ENCODE data around the gene BCAS3. TPM values are rescaled to one million over a fixed set of nuclear protein-coding genes. Genes with fewer than 3 reads are reported as not detected.

BCAS3 gene
- total and polyA plus RNA-seq, 2 donors (not counting 1 experiment from before 2014, with no cell fraction given) = 13.9 to 73.4 TPM

- 95% methylated on average over 8 of the region's 8 CpGs for WGBS (ENCODE audit: insufficient coverage)
These were observed 655.5 kb downstream of the BCAS3 start for GRCh38 chr17:61333136-61333535.

GRCh38 chr17:61334673-61335072 is 657.0 kb downstream of the BCAS3 start:
- no peaks in the 10 kb centered on the region for H3K27me3 Mint-ChIP-seq
- ChIA-PET POLR2A (no interaction called here), CTCF (no interaction called here)
- no peaks in the 10 kb centered on the region for H3K9me3 Mint-ChIP-seq (ENCODE audit: insufficient read depth)
- DNase-seq (no peak), ATAC-seq (ENCODE audit: low read depth) (no peak)
- no peaks in the 10 kb centered on the region for H3K79me2 ChIP-seq (ENCODE audit: control insufficient read depth, insufficient read depth, low read length)
- H3K4me3 ChIP-seq (ENCODE audit: control extremely low read depth in 1 of 5, extremely low read depth in 1 of 5, insufficient read depth in 1 of 5, low read depth in 2 of 5, low read length in 4 of 5) = no peak overlapping the region
- no peaks in the 10 kb centered on the region for H3K9me3 ChIP-seq (ENCODE audit: control extremely low read depth in 1 of 3, control insufficient read depth in 2 of 3, insufficient read depth in 1 of 3, low read length in 2 of 3)
- H3K4me3 Mint-ChIP-seq = no peak overlapping the region
- TF ChIP-seq EZH2 (IDR thresholded peaks at IDR 0.05; ENCODE audit: borderline replicate concordance, insufficient read depth, low read depth, low read length, poor library complexity, severe bottlenecking) (no peak), CTCF (IDR thresholded peaks at IDR 0.05) (no peak)
- WGBS (ENCODE audit: insufficient coverage) = 95% methylated on average over 4 of the region's 5 CpGs
- no peak overlapping the region for H3K9ac ChIP-seq (ENCODE audit: low read length)
- H3K27ac ChIP-seq (ENCODE audit: low read length in 2 of 2) = no peak overlapping the region
- no peak overlapping the region for H2AFZ ChIP-seq (ENCODE audit: insufficient read depth, low read depth, low read length, poor library complexity, severe bottlenecking)
- H3K36me3 ChIP-seq (replicated peaks in 1 of 2; ENCODE audit: control extremely low read depth in 1 of 2, control insufficient read depth in 1 of 2, extremely low read depth in 1 of 2, insufficient read depth in 2 of 2, low read length in 1 of 2) = no peaks in the 10 kb centered on the region
- H3K4me1 ChIP-seq (ENCODE audit: control insufficient read depth in 2 of 2, insufficient read depth in 2 of 2, low read length in 2 of 2) = no peaks in the 10 kb centered on the region
- no peak overlapping the region for H3K4me2 ChIP-seq (replicated peaks; ENCODE audit: low read depth, low read length, poor library complexity, severe bottlenecking)
- no peak overlapping the region for H3K27ac Mint-ChIP-seq
- H4K20me1 ChIP-seq (ENCODE audit: control insufficient read depth, insufficient read depth, low read length, poor library complexity, severe bottlenecking) = no peaks in the 10 kb centered on the region
- intact Hi-C loops (cut with micrococcal nuclease) = no loop called here
- H3K4me1 Mint-ChIP-seq = no peaks in the 10 kb centered on the region
- H3K27me3 ChIP-seq (replicated peaks in 1 of 4; ENCODE audit: control extremely low read depth in 1 of 4, control insufficient read depth in 3 of 4, insufficient read depth in 4 of 4, low read length in 3 of 4) = no peaks in the 10 kb centered on the region

More at GRCh38 chr17:61333136-61333535, 655.5 kb downstream of the BCAS3 start:
- intact Hi-C loops (cut with micrococcal nuclease) = no loop called here
- no peak overlapping the region for H3K4me2 ChIP-seq (replicated peaks; ENCODE audit: low read depth, low read length, poor library complexity, severe bottlenecking)
- Mint-ChIP-seq H3K4me1 (no peaks in the 10 kb centered on the region), H3K27ac (no peak overlapping the region), H3K27me3 (no peaks in the 10 kb centered on the region), H3K9me3 (ENCODE audit: insufficient read depth) (no peaks in the 10 kb centered on the region), H3K4me3 (no peak overlapping the region)
- no peaks in the 10 kb centered on the region for H4K20me1 ChIP-seq (ENCODE audit: control insufficient read depth, insufficient read depth, low read length, poor library complexity, severe bottlenecking)
- no peak overlapping the region for H3K9ac ChIP-seq (ENCODE audit: low read length)
- TF ChIP-seq CTCF (IDR thresholded peaks at IDR 0.05) = no peak
- TF ChIP-seq EZH2 (IDR thresholded peaks at IDR 0.05; ENCODE audit: borderline replicate concordance, insufficient read depth, low read depth, low read length, poor library complexity, severe bottlenecking) = no peak
- H3K9me3 ChIP-seq (ENCODE audit: control extremely low read depth in 1 of 3, control insufficient read depth in 2 of 3, insufficient read depth in 1 of 3, low read length in 2 of 3) = no peaks in the 10 kb centered on the region
- H3K79me2 ChIP-seq (ENCODE audit: control insufficient read depth, insufficient read depth, low read length) = no peaks in the 10 kb centered on the region
- CTCF ChIA-PET = no interaction called here
- H3K4me3 ChIP-seq (ENCODE audit: control extremely low read depth in 1 of 5, extremely low read depth in 1 of 5, insufficient read depth in 1 of 5, low read depth in 2 of 5, low read length in 4 of 5) = no peak overlapping the region
- DNase-seq (no peak), ATAC-seq (ENCODE audit: low read depth) (no peak)
- no peak overlapping the region for H3K27ac ChIP-seq (ENCODE audit: low read length in 2 of 2)
- POLR2A ChIA-PET = interaction anchor here (0.6 kb wide), 1 partner anchor 26 kb away, joined by 4 read pairs; no protein-coding TSS in a partner anchor
- H3K36me3 ChIP-seq (replicated peaks in 1 of 2; ENCODE audit: control extremely low read depth in 1 of 2, control insufficient read depth in 1 of 2, extremely low read depth in 1 of 2, insufficient read depth in 2 of 2, low read length in 1 of 2) = no peaks in the 10 kb centered on the region
- no peaks in the 10 kb centered on the region for H3K27me3 ChIP-seq (replicated peaks in 1 of 4; ENCODE audit: control extremely low read depth in 1 of 4, control insufficient read depth in 3 of 4, insufficient read depth in 4 of 4, low read length in 3 of 4)
- H3K4me1 ChIP-seq (ENCODE audit: control insufficient read depth in 2 of 2, insufficient read depth in 2 of 2, low read length in 2 of 2) = no peaks in the 10 kb centered on the region
- H2AFZ ChIP-seq (ENCODE audit: insufficient read depth, low read depth, low read length, poor library complexity, severe bottlenecking) = no peak overlapping the region
